Fibroblast of skin of right biceps (primary cell): ENCODE data around the gene LRRC43.
"Not testable (repeated sequence)": the region's sequence is repeated elsewhere in the genome, so short reads cannot be mapped to it uniquely, and the experiment has no call there.

Experiments
- DNase-seq: peaks from one replicate; pipeline ENCODE4 v3.0.0-alpha.2; 2013

The LRRC43 gene

DNA sequence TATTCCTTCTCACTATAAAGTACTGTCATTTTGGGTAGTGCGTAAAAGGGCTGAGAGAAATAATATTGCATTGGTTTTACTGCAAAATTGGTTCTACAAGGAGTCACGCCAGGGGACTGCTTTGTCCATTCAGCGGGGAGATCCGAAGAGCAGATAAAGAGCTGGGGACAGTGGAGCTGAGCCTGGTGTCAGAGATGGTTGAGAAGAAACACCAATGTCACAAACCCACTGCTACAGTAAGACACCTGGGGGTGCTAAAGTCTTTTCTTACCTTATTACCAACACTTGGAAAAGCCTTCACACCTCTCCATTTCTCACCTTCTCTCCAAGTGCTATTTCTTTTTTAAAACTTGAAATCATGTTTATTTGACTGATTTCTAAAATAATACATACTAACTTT is 23.0 kb upstream of the LRRC43 start:
- DNase-seq, result no peak

DNA sequence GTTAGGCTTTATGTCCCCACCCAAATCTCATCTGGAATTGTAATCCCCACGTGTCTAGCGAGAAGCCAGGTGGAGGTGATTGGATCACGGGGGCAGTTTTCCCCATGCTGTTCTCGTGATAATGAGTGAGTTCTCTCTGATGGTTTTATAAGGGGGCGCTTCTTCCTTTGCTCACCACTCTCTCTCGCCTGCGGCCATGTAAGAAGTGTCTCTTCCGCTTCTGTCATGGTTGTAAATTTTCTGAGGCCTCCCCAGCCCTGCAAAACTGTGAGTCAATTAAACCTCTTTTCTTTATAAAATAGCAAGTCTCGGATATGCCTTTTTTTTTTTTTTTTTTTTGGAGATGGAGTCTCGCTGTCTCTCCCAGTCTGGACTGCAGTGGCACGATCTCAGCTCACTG is 22.2 kb upstream of the LRRC43 start:
- no peak for DNase-seq

DNA sequence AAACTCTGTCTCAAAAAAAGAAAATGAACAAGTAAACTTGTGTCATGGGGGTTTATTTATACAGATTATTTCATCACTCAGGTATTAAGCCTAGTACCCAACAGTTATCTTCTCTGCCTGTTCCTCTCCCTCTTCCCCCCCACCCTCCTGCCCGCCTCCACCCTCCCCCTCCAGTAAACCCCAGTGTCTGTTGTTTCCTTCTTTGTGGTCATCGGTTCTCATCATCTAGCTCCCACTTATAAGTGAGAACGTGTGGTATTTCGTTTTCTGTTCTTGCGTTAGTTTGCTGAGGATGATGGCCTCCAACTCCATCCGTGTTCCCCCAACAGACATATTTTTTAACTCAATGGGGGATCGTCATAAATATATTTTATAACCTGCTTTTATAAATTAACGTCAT is 21.2 kb upstream of the LRRC43 start:
- DNase-seq, result no peak

DNA sequence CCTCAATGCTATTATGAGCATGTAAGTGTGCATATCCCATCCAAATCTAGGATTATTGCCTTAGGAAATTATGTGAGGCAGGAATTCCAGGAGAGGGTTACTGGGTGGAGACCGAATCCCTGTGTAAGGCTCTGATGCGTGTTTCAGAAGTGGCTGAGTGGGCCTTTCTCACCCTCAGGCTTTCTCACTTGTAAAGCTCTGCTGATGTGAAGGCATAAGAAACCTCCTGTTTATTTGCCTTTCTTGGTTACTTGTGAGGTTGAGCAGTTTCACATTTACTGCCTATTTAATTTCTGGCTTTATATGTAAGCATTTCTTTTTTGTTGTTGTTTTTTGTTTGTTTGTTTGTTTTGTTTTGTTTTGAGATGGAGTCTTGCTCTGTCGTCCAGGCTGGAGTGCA is 19.9 kb upstream of the LRRC43 start:
- DNase-seq, result no peak

GRCh38 chr12:122166422-122167349 is 16.2 kb upstream of the LRRC43 start:
- no peak for DNase-seq

DNA sequence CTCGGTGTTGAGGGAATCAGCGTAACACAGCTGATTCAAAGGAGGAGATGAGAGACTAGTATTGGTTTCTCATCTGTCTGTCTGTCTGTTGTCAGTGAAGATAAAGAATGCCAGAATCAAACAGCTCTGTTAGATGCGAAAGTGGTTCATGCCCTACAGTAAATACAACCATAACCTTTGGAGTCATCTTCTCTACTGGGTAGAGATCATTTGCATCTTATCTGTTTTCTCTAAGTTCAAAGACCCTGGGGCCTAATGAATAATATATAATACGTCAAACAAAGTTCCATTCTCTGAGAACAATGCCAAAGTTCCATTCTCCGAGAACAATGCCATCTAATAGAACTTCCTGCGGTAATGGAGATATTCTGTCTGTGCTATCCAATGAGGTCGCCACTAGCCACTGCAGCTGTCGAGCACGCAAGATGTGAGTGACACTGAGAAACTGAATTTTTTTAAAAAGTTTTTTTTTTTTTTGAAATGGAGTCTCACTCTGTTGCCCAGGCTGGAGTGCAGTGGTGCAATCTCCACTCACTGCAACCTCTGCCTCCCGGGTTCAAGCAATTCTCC is 15.5 kb upstream of the LRRC43 start:
- DNase-seq, result no peak

DNA sequence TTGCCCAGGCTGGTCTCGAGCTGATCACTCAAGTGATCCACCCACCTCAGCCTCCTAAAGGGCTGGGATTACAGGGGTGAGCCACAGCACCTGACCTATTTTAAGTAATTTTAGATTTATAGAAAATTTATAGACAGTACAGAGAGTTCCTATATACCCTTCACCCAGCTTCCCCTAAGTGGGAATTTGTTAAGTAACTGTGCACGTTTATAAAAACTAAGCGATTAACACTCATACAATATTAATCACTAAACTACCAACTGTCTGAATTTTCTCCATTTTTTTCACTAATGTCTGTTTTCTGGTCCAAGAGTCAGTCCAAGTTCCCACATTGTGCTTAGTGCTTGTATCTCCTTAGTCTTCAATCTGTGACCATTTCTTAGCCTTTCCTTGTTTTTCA is 14.4 kb upstream of the LRRC43 start:
- no peak for DNase-seq

DNA sequence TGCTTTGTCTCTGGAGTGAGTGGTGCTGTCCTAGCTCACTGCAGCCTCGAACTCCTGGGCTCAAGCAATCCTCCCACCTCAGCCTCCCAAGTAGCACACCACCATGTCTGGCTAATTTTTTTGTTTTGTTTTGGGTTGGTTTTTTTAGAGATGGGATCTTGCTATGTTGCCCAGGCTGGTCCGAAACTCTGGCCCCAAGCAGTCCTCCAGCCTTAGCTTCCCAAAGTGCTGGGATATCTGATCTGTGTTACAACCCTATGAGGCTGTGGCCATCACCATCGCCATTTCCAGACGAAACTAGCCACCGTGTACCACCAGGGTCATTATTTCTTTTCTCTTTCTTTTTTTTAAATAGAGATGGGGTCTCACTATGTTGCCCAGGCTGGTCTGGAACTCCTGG is 11.5 kb upstream of the LRRC43 start:
- no peak for DNase-seq

DNA sequence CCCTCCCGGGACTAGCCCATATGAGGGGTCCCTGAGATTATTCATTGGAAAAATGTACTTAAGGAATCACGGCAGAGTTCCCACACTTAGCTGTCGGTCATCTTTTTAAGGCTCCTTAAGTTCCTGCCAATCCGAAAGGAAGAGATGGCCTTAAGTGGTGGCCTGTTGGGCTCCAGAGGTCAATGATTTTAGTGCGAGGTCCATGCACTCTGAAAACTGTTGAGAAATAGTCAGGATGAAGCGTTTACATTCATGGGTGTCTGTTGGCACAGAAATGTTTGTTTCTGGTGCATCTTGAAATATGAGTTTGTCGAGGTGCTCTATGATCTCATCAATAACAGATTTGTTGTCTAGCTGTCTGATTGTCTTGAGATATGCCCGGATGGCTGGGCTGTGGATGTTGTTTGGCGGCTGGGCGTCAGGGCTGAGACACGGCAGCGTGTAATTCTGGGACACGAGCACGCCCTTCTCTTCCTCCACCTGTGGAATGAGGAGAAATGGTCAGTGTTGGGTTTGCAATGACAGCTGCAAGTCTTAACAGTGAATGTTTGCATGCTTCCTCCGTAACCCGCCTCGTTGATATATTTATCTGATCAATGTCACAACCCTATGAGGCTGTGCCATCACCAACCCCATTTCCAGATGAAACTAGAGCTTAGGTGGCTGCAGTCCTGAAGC is 10.5 kb upstream of the LRRC43 start:
- DNase-seq, result no peak

- DNase-seq, result no peak
Measured at GRCh38 chr12:122174155-122174845, 8.6 kb upstream of the LRRC43 start, which contains the start of gene IL31. TSS of gene IL31 (minus strand) at chr12:122174221. CDS start at chr12:122174172, 49 bp downstream.

DNA sequence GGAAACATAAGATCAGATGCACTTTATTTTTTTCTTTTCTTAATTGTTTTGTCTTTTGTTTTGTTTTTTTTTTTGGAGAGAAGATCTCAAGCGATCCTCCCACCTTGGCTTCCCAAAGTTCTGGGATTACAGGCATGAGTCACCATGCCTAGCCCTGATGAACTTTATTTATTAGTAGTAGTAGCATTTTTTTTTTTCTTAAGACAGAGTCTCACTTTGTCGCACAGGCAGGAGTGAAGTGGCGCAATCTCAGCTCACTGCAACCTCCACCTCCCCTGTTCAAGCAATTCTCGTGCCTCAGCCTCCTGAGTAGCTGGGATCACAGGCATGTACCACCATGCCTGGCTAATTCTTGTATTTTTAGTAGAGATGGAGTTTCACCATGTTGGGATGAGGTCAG is 6.5 kb upstream of the LRRC43 start:
- not testable (repeated sequence) for DNase-seq

DNA sequence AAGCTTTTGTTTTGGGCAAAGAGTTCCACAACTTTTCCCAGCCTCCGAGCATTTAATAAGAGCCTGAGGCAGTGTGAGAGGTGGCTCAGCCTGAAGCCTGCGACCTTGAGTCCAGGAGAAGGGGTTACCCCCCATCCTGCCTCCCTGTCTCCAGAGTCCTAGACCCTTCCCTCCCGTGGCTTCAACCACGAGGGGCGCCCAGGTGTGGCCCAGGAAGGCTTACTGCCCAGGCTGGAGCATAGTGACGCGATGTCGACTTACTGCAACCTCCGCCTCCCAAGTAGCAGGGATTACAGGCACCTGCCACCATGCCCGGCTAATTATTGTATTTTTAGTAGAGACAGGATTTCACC is 641 bp downstream of the LRRC43 start:
- no peak for DNase-seq

GRCh38 chr12:122184517-122184916 is 1.6 kb downstream of the LRRC43 start:
- DNase-seq, result no peak

DNA sequence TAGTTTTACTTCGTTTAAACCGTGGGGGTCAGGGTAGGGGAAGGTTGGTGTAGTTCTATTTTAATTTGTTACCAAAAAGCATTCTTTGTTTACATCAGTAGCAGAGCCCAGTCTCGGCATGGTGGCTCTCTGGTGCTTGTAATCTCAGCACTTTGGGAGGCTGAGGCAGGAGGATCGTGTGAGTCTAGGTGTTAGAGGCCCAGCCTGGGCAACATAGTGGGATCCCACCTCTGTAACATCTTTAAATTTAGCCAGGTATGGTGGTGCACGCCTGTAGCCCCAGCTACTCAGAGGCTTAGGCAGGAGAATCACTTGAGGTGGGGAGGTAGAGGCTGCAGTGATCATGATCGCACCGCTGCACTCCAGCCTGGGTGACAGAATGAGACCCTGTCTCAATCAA is 2.2 kb downstream of the LRRC43 start:
- DNase-seq, result no peak

GRCh38 chr12:122185494-122186082 is 2.7 kb downstream of the LRRC43 start:
- DNase-seq, result no peak

DNA sequence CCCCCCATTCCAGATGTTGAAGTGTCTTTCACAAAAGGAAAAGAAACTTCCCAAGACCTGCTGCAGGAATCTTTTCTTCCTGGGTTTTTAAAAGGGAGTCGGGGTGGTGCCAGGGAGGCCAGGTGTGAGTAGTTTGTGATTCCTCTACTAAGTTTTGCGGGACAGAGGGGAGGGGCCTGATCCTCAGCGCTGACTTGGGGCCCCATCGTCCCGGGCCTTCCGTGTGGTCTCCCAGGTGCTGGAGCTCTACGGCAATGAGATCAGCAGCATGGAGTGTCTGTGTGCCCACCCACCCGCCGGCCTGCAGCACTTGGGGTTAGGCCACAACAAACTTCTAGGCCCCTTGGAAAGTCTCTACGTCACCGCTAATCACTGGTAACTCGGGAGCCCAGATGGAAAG is 4.5 kb downstream of the LRRC43 start:
- no peak for DNase-seq

GRCh38 chr12:122189626-122190475 is 6.9 kb downstream of the LRRC43 start:
- DNase-seq, result no peak

DNA sequence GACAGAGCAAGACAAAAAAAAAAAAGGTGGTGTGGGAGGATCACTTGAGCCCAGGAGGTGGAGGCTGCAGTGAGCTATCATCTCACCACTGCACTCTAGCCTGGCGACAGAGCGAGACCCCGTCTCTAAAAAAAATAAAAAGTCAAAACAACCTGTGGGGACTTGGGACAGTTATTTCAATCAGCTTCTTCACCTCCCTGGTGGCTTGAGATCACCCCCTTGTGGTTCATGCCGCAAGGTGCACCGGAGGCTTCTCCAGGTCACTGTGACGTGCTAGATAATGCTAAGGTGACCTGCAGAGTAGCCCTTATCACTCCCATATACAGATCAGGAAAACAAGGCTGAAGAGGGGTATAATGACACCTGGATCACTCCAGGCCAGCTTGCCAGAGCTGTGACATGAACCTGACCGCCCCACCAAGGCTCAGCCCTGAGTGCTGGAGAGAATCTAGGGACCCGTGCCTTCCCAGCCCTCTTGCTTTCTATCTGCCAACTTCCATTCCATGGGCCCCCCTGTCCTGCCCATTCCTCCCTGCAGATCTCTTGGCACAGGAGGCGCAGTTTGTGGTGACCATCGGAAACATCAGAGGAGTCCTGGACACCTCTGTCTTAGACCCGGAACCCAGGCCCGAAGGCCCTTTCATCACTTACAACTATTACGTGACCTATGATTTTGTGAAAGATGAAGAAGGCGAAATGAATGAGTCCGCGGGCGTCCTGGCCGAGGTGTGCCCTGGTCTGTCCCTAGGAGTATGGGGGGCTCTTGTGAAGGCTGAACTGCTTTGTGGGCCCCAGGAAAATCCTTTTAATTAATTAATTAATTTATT is 8.1 kb downstream of the LRRC43 start:
- peak; percentile 52 for DNase-seq

DNA sequence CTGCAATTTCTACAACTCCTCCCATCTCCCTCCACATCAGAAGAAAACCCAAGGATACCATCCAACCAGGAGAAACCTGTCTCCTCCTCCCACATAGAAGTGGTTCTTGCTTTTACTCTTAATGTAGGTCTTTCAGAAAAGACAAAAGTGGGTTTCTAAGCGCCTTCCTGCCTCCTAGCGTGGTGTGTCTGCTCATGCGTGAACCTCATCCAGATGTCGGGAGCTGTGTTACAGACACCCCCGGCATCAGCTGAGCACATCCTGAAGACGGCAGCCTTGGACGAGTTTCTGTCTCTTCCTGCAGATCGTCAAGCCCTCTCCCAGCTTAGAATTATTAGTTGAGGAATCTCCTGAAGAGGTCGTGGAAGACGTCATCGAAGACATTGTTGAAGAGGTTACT is 9.5 kb downstream of the LRRC43 start:
- DNase-seq, result no peak

DNA sequence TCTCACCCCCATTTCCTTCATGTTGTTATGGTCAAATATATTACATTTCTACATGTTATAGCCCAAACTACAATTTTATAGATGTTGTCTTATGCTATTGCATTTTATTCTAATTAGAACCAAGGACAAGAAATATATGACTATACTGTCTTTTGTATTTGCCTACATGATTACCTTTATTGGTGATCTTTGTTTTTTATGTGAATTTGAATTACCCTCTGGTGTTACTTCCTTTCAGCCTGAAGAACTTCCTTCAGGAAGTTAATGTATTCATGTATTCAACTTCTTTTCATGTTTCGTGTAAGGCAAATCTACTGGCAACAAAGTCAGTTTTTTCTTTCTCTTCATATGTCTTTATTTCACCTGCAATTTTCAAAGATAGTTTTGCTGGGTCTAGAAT is 11.9 kb downstream of the LRRC43 start:
- no peak for DNase-seq

GRCh38 chr12:122195405-122195804 is 12.5 kb downstream of the LRRC43 start:
- DNase-seq, result no peak
